Right ventricle myocardium inferior (tissue), 1 donor: Measurements from ENCODE around the gene AGPAT2. TPM values are rescaled to one million over a fixed set of nuclear protein-coding genes. Genes with fewer than 3 reads are reported as not detected.

Experiments used
- ATAC-seq: fragments of 200-7000 bp; cut with Tn5 transposase; one replicate; pipeline ENCODE4 v1.9.1; 2020; ENCODE audit warnings: mild to moderate bottlenecking, moderate library complexity
- DNase-seq: peaks from one replicate; pipeline ENCODE4 v3.0.0; 2021; ENCODE audit errors: missing footprints
- intact Hi-C: fragments of 100-400 bp; cut with DNase I; formaldehyde crosslinking; loops from one replicate; pipeline ENCODE4 v1.11.0; 2022
- total RNA-seq: library from RNA; stranded (reverse); fragmentation: NEBNext Ultra II Directional; extraction: Animal tissue kit (Norgen Biotek cat#: 25700); gene quantifications from one replicate; pipeline ENCODE4 v1.2.1, GENCODE V29; 2021
- donor health status: DM: no; HTN: yes; CAD: no; lungs with severe emphysema.

The AGPAT2 gene
- total RNA-seq, 1 donor from 2014 or later = 57.9 TPM

- DNase-seq (no peak), ATAC-seq (no peak)
- intact Hi-C loops = loop anchor here (1.0 to 5.0 kb wide), 3 partner anchors 14 to 206 kb away; no protein-coding TSS in a partner anchor
Measured at GRCh38 chr9:136693490-136694162, 6.4 kb upstream of the AGPAT2 start.

DNA sequence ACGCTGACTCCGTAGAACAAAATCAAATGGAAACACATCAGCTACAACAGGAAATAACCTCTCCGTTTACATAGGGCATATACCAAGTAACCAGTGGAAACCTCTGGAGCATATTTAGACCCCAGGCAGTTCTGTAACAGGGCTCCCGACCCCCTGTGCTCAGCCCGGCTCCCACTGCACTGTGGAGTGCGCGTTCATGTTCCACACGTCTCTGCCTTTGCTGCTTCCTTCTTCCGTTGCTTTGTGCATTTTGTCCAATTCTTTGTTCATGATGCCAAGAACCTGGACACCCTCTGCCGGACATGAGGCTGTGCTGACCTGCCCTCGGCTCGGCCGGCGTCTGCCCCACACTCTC lies 5.9 kb upstream of the AGPAT2 start:
- ATAC-seq = no peak
- intact Hi-C loops = loop anchor here (5.0 kb wide), 2 partner anchors 51 to 206 kb away; no protein-coding TSS in a partner anchor
- DNase-seq = no peak

- no peak for ATAC-seq
- no peak for DNase-seq
- intact Hi-C loops = loop anchor here (5.0 kb wide), 2 partner anchors 50 to 205 kb away; no protein-coding TSS in a partner anchor
Measured at GRCh38 chr9:136692185-136693134, 5.2 kb upstream of the AGPAT2 start.

- ATAC-seq (no peak), DNase-seq (no peak)
- intact Hi-C loops = loop anchor here (5.0 kb wide), 2 partner anchors 49 to 204 kb away; no protein-coding TSS in a partner anchor
Measured at GRCh38 chr9:136691316-136692184, 4.3 kb upstream of the AGPAT2 start.

DNA sequence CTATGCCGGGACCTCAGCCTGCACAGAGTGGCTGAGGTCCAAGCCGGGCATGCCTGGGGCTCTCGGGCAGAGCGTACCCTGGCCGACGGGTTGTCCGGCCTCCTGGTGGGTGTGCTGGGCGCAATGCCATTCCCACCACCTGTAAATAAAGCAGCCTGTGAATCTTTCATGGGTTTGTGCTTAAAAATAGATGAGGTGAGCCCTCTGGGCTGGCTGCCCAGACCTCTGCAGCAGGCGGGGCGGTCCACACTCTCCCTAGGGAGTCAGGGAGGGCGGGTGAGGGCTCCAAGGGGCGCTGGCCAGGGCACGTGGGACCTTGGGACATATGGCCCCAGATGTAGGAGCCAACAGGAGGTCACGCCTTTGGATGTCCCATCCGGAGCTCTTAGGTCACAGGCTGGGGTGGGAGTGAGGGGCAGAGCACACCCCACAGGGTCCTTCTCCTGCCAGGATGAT lies 3.6 kb upstream of the AGPAT2 start:
- intact Hi-C loops = loop anchor here (5.0 kb wide), 2 partner anchors 49 to 204 kb away; no protein-coding TSS in a partner anchor
- DNase-seq (no peak), ATAC-seq (peak; percentile 30)

DNA sequence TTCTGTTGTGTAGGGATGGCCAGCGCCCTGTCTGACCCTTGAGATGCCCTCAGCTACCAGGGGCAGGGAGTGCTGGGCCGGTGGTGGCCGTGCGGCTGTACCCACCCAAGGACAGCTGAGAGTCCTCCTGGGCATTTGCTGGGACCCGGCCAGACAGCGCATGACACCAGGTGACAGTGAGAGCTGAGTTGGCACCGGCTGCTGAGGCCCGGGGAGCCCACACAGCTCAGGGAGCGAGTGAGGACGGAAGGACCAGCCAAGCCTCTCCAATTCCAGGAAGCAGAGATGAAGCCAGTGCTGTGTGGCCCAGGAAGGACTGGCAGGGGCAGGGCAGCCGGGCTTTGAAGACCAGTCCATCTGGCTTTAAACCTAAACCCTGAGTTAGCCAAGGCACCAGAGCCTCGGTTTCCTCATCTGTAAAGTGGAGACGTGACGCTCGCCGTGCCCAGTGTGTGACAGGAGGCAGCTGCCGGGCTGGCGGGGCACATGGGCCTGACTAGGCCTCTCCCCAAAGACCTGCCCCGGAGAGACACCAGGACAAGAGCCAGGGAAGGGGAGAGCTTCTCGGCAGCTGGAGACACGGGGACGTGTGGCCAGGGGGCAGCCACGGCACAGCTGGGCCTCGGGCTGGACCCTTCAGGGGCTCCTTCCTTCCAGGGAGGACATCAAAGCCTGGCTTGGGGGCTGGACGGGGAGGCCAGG lies 3.0 kb upstream of the AGPAT2 start:
- intact Hi-C loops = loop anchor here (5.0 kb wide), 2 partner anchors 48 to 203 kb away; no protein-coding TSS in a partner anchor
- DNase-seq (peak; percentile 87), ATAC-seq (peak; percentile 51)

DNA sequence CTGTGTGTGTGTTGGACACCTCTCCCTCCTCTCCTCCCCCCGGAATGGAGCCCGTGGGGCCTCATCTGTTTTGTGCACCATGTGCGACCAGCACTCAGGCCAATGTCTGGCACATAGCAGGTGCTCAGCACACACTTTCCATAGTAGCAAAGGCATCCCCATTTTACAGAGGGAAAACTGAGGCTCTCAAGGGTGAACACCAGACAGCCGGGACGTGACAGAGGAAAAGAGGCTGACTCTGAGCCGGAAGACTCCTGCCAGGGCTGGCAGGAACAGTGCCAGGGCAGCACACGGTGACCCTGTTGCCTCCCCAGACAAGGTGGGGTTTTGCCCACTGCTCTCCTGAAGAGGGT lies 1.8 kb upstream of the AGPAT2 start:
- intact Hi-C loops = loop anchor here (5.0 kb wide), 1 partner anchor 38 kb away; no protein-coding TSS in a partner anchor
- DNase-seq = no peak
- no peak for ATAC-seq

GRCh38 chr9:136688274-136689107 lies 1.2 kb upstream of the AGPAT2 start:
- DNase-seq = no peak
- intact Hi-C loops = loop anchor here (5.0 kb wide), 1 partner anchor 39 kb away; no protein-coding TSS in a partner anchor
- no peak for ATAC-seq

DNA sequence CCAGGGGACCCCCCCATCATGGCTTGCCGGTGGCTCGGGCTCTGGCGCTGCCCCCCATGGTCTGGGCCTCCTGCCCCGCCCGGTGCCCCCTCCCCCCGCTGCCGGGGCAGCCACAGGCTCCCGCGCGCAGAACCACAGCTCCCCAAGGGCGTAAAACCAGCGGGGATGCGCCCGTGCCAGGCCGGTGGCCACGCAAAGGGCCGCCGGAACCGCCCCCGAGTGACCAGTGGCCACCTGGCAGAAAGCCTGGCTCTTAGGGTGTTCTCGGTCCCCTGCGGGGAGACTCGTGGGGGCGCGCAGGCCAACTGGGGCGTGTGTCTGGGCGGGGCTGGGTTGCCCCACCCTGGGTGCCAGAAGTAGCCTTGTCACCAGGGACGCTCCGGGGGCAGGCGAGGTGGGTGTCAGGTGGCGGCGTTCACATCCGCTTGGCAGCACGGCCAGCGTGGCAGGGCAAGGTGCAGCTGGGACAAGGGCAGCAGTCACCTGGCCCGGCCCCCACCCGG lies 515 bp upstream of the AGPAT2 start:
- intact Hi-C loops = loop anchor here (5.0 kb wide), 1 partner anchor 40 kb away; no protein-coding TSS in a partner anchor
- ATAC-seq (no peak), DNase-seq (no peak)

GRCh38 chr9:136686534-136686793 lies 793 bp downstream of the AGPAT2 start:
- DNase-seq = peak; percentile 80
- ATAC-seq = no peak
- intact Hi-C loops = loop anchor here (5.0 kb wide), 1 partner anchor 41 kb away; no protein-coding TSS in a partner anchor

- DNase-seq (no peak), ATAC-seq (no peak)
- intact Hi-C loops = loop anchor here (5.0 kb wide), 1 partner anchor 41 kb away; no protein-coding TSS in a partner anchor
Measured at GRCh38 chr9:136685790-136686533, 1.3 kb downstream of the AGPAT2 start.

DNA sequence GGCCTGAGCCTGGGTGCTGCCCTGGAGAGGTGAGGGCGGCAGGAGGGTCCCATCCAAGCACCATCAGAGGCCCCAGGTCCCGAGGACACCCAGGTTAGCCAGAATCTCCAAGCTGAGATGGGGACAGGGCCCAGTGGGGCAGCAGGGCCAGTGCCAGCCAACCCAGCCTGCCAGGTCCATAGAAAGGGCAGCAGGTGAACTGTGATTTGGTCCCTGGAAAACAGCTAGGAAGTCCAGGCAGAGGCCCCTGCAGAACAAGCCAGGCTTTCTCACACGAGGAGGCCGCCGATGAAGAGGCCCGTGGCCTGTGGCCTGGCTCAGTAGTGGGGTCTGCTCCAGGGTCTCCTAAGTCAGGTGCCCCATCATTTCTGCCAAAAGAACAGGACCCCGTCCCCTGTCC lies 2.0 kb downstream of the AGPAT2 start:
- DNase-seq (no peak), ATAC-seq (no peak)
- intact Hi-C loops = loop anchor here (5.0 kb wide), 1 partner anchor 42 kb away; no protein-coding TSS in a partner anchor

GRCh38 chr9:136684799-136685198 lies 2.5 kb downstream of the AGPAT2 start:
- DNase-seq (no peak), ATAC-seq (no peak)
- intact Hi-C loops = loop anchor here (5.0 kb wide), 1 partner anchor 43 kb away; no protein-coding TSS in a partner anchor

GRCh38 chr9:136684339-136684738 lies 2.9 kb downstream of the AGPAT2 start:
- no peak for ATAC-seq
- intact Hi-C loops = no loop called here
- no peak for DNase-seq

- ATAC-seq = no peak
- intact Hi-C loops = no loop called here
- DNase-seq = no peak
Measured at GRCh38 chr9:136683755-136684154, 3.5 kb downstream of the AGPAT2 start.

DNA sequence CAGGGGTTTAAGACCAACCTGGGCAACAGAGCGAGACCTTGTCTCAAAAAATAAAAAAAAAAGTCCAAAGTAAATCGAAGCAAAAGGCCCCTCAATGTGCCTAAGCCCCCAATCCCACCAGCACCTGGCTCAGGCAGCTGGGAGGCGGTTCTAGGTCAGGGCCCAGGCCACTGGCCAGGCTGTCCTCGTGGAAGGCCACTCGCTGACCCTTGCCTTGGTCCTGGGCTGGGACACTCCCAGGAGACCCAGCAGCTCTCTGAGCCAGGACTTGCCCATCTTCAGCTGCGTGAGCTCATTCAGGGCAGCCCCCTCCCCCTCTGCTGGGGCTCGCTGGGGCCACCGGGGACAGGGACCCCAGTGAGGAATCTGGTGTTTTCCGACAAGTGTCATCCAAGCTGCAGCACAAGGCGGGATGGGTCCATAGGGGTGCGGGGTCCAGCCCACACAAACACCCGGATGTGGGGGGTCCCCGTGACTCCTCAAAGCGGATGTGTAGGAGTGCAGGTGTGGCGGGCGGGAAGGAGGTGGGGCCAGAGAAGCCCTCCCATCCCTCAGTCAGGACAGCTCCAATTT lies 4.0 kb downstream of the AGPAT2 start:
- no peak for DNase-seq
- ATAC-seq = no peak
- intact Hi-C loops = no loop called here
